ENCODE data around the gene MAML2. TPM values are rescaled to one million over a fixed set of nuclear protein-coding genes. Genes with fewer than 3 reads are reported as not detected.

The MAML2 gene
- total and polyA plus RNA-seq, 9 of the 15 experiments (the other 6 are each of a cell fraction or from before 2014, with no cell fraction given): 0.79 to 6.8 (median 4.8) TPM

- TF ChIP-seq POLR2AphosphoS5 (IDR thresholded peaks at IDR 0.05; ENCODE audit: control insufficient read depth, insufficient read depth, low read depth, low read length) (no peak), THRB (CRISPR knock-in tag; conservative IDR thresholded peaks at IDR 0.05) (no peak), ZNF41 (CRISPR knock-in tag; conservative IDR thresholded peaks at IDR 0.05) (no peak), ATF4 (CRISPR knock-in tag; IDR thresholded peaks at IDR 0.05) (no peak), PURB (CRISPR knock-in tag; IDR thresholded peaks at IDR 0.05; ENCODE audit: low read depth) (no peak), SIRT6 (IDR thresholded peaks at IDR 0.05; ENCODE audit: low read depth, low read length) (no peak), NFATC3 (IDR thresholded peaks at IDR 0.05) (no peak), ZNF551 (CRISPR knock-in tag; IDR thresholded peaks at IDR 0.05) (no peak), PHF20 (IDR thresholded peaks at IDR 0.05; ENCODE audit: partially characterized antibody) (no peak), ZNF586 (CRISPR knock-in tag; conservative IDR thresholded peaks at IDR 0.05) (no peak), E2F5 (CRISPR knock-in tag; IDR thresholded peaks at IDR 0.05) (no peak), EHMT2 (IDR thresholded peaks at IDR 0.05) (no peak)
Observed at GRCh38 chr11:96373826-96374225, 30.8 kb upstream of the MAML2 start (continued).

Measured in K562 (cell line).